GM18951 (cell line): ENCODE data around the gene ZCCHC2.

ENCODE experiments used
- POLR2A ChIP-seq: IDR thresholded peaks from 4 replicates; pipeline ENCODE4 v1.6.1; 2011; ENCODE audit warnings: mild to moderate bottlenecking; ENCODE audit not compliant: insufficient read length, insufficient read depth; ENCODE audit errors: extremely low read depth
- in situ Hi-C: fragments of 300-500 bp; cut with MboI; formaldehyde crosslinking; loops from one replicate; pipeline ENCODE4 v1.12.0; 2022; ENCODE audit warnings: low sequenced_read_pairs, mixed read lengths, inconsistent platforms; ENCODE audit not compliant: unreplicated experiment

The ZCCHC2 gene

DNA sequence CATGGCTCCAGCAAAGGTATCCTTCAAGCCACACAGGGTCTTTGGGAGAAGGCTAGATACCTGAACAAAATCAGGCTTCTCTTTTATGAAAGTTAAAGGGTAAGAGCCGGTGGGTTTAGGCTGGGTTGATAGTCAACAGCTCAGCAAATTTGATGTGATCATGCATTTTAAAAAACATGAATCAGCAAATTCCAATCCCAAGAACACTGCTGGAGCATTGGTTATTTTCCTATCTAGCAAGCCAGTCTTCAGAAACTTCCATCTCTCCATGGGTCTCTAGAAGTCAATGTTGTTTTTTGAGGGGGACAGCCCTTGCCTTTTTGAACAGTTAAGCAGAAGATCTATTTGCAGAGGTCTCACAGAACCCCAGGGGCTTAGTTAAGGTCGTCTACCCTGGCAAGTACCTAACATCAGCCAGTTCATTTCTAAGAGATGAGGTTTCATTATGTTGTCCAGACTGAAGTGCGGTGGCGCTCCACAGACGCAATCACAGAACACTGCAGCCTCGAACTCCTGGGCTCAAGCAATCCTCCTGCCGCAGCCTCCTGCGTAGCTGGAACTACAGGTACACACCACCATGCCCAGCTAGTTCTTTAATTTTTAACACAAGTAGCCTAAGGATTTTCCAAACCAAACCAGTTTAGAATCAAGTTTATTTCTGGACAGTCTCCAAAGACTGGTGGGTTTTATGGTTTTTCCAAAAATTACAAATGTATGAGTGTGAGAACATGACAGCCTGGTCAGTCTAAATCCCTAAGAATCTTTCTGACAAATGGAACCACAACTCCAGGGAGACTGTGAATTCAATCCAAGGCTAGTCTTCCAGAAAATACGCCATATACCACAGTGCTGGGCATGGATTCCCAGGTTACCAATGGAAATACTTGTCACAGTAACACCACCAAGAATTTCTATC, 4.1 kb upstream of the ZCCHC2 start:
- no peak for TF ChIP-seq POLR2A
- in situ Hi-C loops = no loop called here

DNA sequence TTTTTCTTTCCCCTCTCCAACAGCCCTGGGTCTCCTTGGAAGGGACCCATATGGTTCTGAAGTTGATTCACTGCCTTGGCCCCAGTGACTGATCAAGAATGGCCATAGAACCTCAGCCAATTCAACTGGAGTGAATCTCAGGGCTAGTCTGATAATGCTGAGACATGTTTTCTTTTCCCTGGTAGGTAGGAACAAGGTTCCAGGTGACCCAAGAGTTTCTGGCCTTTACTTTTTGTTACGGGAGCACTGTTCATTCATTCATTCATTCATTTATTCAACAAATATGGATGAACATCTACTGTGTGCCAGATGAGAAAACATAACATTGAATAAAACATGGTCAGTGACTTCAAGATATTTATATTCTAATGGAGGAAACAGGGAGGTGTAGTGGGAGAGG, 3.1 kb upstream of the ZCCHC2 start:
- in situ Hi-C loops = no loop called here
- TF ChIP-seq POLR2A = no peak

DNA sequence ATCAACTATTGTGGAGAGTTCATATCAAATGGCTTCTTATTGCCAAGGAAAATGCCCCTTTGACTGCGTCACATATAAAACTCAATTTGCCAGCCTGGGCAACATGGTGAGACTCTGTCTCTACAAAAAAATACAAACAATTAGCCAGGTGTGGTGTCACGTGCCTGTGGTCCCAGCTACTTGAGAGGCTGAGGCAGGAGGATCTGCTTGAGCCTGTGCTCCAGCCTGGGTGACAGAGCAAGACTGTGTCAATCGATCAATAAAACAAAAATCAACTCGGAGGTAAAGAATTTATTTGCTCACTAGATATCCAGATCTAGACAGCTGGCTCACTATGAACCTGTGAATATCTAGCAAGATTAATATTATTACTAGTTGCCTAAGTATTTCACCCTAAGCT, 1.7 kb upstream of the ZCCHC2 start:
- in situ Hi-C loops = no loop called here
- TF ChIP-seq POLR2A = no peak

DNA sequence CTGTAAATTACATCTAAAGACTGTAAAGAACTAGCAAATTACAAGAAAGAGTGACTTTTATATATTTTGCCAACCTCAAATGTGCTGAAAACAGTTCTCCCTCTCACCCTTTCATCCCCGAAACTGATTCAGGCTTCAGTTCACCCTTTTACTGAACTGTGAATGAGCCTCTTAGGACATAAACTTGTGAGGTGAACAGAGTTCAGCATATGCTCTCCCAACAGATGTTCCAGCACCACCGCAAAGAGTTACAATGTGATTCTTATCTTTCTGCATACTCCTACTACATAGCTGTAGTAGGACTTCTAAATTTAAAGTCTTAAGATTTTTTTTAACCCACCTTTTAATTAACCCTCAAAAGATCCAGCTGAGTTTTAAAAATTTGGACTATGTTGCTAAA, 1.2 kb upstream of the ZCCHC2 start:
- TF ChIP-seq POLR2A = no peak
- in situ Hi-C loops = no loop called here

DNA sequence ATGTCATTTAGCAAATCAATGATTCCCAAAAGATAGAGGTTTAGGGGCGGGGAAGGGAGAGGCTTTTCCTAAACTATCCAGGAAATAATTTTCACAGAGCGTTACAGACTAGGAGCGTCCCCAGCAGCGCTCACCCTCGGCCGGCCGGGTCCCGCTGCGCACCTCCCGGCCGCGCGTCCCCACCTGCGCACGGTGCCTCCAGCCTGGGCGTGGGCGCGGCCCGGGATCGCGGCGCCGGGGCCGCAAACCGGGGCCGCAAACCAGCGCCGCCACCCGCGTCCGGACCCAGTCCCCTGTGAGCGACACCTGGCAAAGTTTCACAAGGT, 684 bp upstream of the ZCCHC2 start:
- in situ Hi-C loops = no loop called here

DNA sequence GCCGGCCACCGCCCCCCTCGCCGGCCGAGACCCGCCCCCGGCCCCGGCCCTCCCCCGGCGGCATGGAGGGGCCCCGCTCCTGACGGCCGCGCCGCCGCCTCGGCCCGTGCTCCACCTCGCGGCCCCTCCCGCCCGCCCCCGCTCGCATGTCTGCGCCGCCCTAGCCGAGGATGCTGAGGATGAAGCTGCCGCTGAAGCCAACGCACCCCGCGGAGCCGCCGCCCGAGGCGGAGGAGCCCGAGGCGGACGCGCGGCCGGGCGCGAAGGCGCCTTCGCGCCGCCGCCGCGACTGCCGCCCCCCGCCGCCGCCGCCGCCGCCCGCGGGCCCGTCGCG, 397 bp downstream of the ZCCHC2 start:
- no peak for TF ChIP-seq POLR2A
- in situ Hi-C loops = no loop called here

More for the DNA sequence above, 684 bp upstream of the ZCCHC2 start:
- no peak for TF ChIP-seq POLR2A

DNA sequence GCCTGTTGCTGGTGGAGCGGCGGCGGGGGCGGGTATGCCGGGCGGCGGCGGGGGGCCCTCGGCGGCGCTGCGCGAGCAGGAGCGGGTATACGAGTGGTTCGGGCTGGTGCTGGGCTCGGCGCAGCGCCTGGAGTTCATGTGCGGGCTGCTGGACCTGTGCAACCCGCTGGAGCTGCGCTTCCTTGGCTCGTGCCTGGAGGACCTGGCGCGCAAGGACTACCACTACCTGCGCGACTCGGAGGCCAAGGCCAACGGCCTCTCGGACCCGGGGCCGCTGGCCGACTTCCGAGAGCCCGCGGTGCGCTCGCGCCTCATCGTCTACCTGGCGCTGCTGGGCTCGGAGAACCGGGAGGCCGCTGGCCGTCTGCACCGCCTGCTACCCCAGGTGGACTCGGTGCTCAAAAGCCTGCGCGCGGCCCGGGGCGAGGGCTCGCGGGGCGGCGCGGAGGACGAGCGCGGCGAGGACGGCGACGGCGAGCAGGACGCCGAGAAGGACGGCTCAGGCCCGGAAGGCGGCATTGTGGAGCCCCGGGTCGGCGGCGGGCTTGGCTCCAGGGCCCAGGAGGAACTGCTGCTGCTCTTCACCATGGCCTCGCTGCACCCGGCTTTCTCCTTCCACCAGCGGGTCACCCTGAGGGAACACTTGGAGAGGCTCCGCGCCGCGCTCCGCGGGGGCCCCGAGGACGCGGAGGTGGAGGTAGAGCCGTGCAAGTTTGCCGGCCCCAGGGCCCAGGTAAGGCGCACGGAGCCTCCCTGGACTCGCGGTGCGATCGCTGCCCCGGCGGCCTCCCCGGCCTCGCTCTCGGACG, 1.0 kb downstream of the ZCCHC2 start:
- in situ Hi-C loops = no loop called here
- no peak for TF ChIP-seq POLR2A

DNA sequence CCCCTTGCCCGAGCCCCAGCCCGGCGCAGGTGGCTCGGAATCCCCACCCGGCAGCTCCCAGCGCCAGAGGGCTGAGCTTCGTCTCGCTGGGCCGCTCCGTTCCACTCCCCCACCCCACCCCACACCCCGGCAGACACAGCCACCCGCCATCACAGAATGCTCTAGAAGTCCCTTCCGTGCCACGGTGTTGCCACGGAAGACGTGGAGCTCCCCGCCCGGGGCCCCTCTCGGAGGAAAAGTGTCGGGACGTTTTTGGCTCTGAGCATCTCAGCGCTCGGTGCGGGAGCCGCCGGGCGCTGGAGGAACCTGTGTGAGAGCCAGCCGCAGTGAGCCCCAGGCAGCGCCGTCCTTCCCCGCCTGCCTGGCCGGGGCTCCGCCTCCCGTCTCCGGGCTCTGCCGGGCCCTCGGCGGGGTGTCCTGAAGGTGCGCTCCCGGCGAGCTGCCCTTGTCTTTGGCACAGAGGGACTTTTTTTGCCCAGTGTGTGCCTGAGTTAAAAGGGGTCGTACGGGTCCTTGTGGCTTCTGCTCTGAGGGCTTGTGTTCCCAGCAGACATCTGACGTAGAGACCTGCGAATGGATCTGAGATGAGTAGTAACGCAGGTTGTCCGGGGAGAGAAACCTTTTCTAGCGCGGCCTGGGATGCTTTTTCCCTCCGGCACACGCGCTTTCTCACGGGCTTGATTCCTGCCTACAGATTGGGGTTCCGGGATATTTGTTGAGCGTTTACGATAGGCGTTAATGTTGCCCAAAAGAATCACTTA, 1.8 kb downstream of the ZCCHC2 start:
- TF ChIP-seq POLR2A = peak; percentile 58
- in situ Hi-C loops = no loop called here

DNA sequence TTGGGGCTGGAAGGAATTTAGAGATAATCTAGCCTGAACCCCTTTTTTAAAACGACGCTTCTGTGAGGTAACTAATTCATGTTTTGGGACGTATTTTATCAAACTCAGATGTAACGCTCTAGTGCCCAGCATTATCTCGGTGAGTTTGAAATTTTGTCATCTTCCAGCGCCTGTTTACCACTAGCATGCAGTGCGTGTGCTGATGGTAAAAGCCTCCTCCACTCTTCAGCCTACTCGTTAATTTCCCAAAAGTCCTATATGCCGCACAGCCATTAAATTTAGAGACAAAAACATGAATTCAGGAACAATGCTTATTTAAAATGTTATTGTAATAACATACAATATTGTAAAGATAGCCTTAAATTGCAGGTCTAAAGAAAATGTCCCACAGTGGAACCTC, 2.8 kb downstream of the ZCCHC2 start:
- no peak for TF ChIP-seq POLR2A
- in situ Hi-C loops = no loop called here

DNA sequence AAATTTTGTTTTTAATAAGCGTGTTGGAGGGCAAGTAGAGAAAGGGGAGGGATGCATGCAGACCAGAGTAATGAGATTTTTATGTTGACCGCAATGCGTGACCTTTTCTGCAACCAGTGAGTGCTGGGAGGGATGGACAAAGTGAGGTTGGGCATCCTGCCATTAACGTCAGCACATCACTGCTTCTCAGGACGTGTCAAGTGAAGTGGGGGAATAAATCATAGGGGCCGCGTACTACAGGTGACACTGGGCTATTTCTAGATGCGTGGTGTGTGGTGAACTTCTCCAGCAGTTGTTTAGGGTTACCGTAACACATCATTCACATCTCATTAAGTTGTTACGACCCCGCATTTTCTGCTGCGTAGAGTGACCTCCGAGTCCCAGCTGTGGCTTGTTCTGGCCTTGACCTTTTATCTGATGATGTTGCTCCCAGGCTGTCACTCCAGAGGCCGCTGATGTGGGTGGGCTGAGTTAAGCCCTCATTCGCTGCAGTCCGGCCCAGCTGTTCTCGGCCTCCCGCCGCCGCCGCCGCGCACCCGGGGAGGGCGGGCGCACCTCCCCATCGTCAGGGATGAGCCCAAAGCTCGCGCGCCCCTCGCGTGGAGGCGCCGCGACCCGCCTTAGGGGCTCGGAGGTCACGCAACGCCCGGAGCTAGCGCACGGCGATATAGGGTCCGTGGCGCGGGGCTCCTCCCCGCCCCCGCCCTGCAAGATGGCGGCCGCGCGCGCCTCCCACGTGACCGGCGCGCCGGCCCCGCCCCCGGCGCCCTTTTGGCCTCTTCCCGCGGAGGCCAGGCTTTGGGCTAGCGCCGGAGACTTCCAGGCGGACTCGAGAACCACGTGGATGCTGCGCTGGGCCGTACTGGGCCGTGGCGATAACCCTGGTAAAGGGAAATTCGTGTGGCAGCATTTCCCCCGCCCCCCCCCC, 3.5 kb downstream of the ZCCHC2 start:
- peak; percentile 81 for TF ChIP-seq POLR2A
- in situ Hi-C loops = no loop called here

DNA sequence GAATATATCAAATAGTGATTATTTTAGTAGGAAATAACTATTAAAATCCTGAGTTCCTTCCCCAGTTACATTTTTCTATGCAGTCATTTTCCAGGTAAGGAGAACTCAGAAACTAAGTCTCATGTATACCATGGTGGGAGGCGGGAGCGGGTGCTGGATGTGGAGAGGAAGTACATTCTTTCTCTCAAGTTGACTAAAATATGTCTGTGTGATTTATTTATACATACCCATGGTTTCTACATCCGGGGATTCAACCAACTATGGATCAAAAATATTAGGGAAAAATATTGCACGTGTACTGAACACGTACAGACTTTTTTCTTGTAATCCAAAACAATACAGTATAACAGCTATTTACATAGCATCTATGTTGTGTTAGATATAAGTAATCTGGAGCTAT, 6.8 kb downstream of the ZCCHC2 start:
- no peak for TF ChIP-seq POLR2A
- in situ Hi-C loops = no loop called here

DNA sequence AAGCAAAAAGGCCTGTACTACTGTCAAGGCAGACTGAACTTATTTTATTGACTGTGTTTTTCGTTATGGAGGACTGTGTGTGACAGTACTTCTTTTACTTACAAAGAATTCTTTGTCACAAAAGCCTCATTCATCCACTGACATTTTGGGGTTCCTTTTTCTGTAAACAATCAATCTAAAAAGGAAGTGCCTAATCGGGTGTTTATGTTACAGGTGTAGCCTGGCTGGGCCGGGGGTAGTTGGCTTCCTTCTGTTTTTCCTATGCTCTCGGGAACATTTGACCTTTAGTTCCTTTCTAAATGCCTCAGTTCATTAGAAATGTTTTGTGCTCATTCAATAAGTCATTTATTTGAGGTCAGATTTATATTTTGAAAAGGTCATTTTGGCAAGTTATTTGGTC, 8.3 kb downstream of the ZCCHC2 start:
- in situ Hi-C loops = no loop called here
- TF ChIP-seq POLR2A = no peak
